K562 (cell line): ENCODE results near the gene SP4. TPM values are rescaled to one million over a fixed set of nuclear protein-coding genes. Genes with fewer than 3 reads are reported as not detected.

Experiments
- DLX4 ChIP-seq: fragments of 250-450 bp; sonication (Bioruptor Pico); IDR thresholded peaks from 2 replicates; pipeline ENCODE4 v1.6.1; 2021; ENCODE audit warnings: mild to moderate bottlenecking
- HMGXB4 ChIP-seq: sonication (generic); formaldehyde crosslinking; IDR thresholded peaks from 2 replicates; pipeline ENCODE4 v1.8.1; 2023; ENCODE audit warnings: mild to moderate bottlenecking, missing genetic modification reagents
- KAT7 ChIP-seq: sonication (generic); formaldehyde crosslinking; IDR thresholded peaks from 2 replicates; pipeline ENCODE4 v1.8.0; 2022; ENCODE audit warnings: missing genetic modification reagents, mild to moderate bottlenecking, borderline replicate concordance
- MAFG ChIP-seq: fragments of 450-650 bp; conservative IDR thresholded peaks from 2 replicates; pipeline ENCODE4 v1.6.1; 2016; ENCODE audit warnings: missing genetic modification characterization, missing compliant biosample characterization
- NBN ChIP-seq: fragments of 450-650 bp; IDR thresholded peaks from 2 replicates; pipeline ENCODE4 v1.6.1; 2016; ENCODE audit warnings: low read depth, mild to moderate bottlenecking
- TAL1 ChIP-seq: fragments of 450-650 bp; IDR thresholded peaks from 2 replicates; pipeline ENCODE4 v1.6.1; 2016; ENCODE audit warnings: mild to moderate bottlenecking
- TBL1XR1 ChIP-seq, 2 experiments: IDR thresholded peaks; 2 replicates each; pipeline ENCODE4 v1.6.1; 2012; ENCODE audit warnings: improper control_type of control experiment in 2 of 2, low read length in 2 of 2, mild to moderate bottlenecking in 1 of 2
- TFAM ChIP-seq: fragments of 250-450 bp; sonication (Bioruptor Pico); conservative IDR thresholded peaks from 2 replicates; pipeline ENCODE4 v1.5.0; 2021; ENCODE audit warnings: mild to moderate bottlenecking, moderate library complexity
- XRCC3 ChIP-seq: fragments of 450-650 bp; IDR thresholded peaks from 2 replicates; pipeline ENCODE4 v1.6.1; 2017; ENCODE audit warnings: mild to moderate bottlenecking, moderate library complexity
- ZMIZ1 ChIP-seq, 2 experiments: fragments of 150-350 bp in 1 of 2; IDR thresholded peaks; 2 replicates each; pipeline ENCODE4 v1.6.1; 2012 to 2016; ENCODE audit warnings: low read depth in 2 of 2, low read length in 2 of 2, mild to moderate bottlenecking in 1 of 2, moderate library complexity in 1 of 2
- ZNF316 ChIP-seq: fragments of 450-650 bp; IDR thresholded peaks from 2 replicates; pipeline ENCODE4 v1.6.1; 2016
- ZNF431 ChIP-seq: sonication (generic); formaldehyde crosslinking; IDR thresholded peaks from 2 replicates; pipeline ENCODE4 v1.8.0; 2022; ENCODE audit warnings: mild to moderate bottlenecking, missing genetic modification reagents
- ZNF592 ChIP-seq: fragments of 450-650 bp; IDR thresholded peaks from 2 replicates; pipeline ENCODE4 v1.6.1; 2017; ENCODE audit warnings: antibody characterized with exemption, mild to moderate bottlenecking
- polyA plus RNA-seq, 8 experiments: library from polyadenylated mRNA; depleted of rRNA in 4 of 8; stranded (reverse) in 5 of 8; unstranded in 3 of 8; fragments of >200 nt; fragmentation: Nextera tagmentation in 2 of 8; fragmentation: Illumina TruSeq in 1 of 8; extraction: Ambion mirVana in 2 of 8; extraction: Trizol in 1 of 8; gene quantifications; 2 replicates each; pipeline versions ENCODE4 v1.2.1 to v1.2.3, GENCODE V29; 2011 to 2014; ENCODE audit warnings: inconsistent platforms in 1 of 8, missing spikeins in 1 of 8
- total RNA-seq, 7 experiments: library from RNA; depleted of rRNA in 6 of 7; stranded (reverse); fragments of >200 nt in 6 of 7; fragmentation: Illumina TruSeq in 2 of 7; extraction: Trizol in 2 of 7; gene quantifications; 2 replicates each; pipeline versions ENCODE4 v1.2.1 to v1.2.3, GENCODE V29; 2011 to 2021; ENCODE audit warnings: low replicate concordance in 1 of 7

SP4 gene
- total and polyA plus RNA-seq, 9 of the 15 experiments (the other 6 are each of a cell fraction or from before 2014, with no cell fraction given): 2.4 to 9.4 (median 4.5) TPM

GRCh38 chr7:21443149-21443841, 15.4 kb downstream of the SP4 start (continued):
- TF ChIP-seq ZMIZ1 (IDR thresholded peaks at IDR 0.05; ENCODE audit: low read depth in 2 of 2, low read length in 2 of 2): no peak
- TF ChIP-seq ZNF316: peak; percentile 72
- TF ChIP-seq DLX4 (CRISPR knock-in tag): no peak
- TF ChIP-seq ZNF431: no peak
- no peak for TF ChIP-seq TFAM
- no peak for TF ChIP-seq TBL1XR1 (IDR thresholded peaks at IDR 0.05; ENCODE audit: low read length in 2 of 2)
- no peak for TF ChIP-seq HMGXB4 (CRISPR knock-in tag)
- no peak for TF ChIP-seq KAT7 (CRISPR knock-in tag)
- TF ChIP-seq TAL1: no peak
- TF ChIP-seq ZNF592: no peak
- no peak for TF ChIP-seq XRCC3
- no peak for TF ChIP-seq NBN
- TF ChIP-seq MAFG: 0 out of 2 replicates have a peak, but pooled peaks have one; percentile 22
